Testis (tissue), 3 donors: Measurements from ENCODE around the gene CEP57. TPM values are rescaled to one million over a fixed set of nuclear protein-coding genes. Genes with fewer than 3 reads are reported as not detected.
A peak's percentile ranks its signal among the peaks of the same experiment; 100 is the strongest.

ENCODE experiments used
- DNase-seq: peaks from one replicate; pipeline ENCODE4 v3.0.0-alpha.2; 2019
- H3K27ac ChIP-seq, 2 donors: fragments of 200-600 bp; sonication (generic); one replicate each; pipeline ENCODE4 v1.5.1; 2019
- H3K27me3 ChIP-seq: fragments of 200-600 bp; sonication (generic); one replicate; pipeline ENCODE4 v1.5.1; 2019
- H3K36me3 ChIP-seq: fragments of 200-600 bp; sonication (generic); one replicate; pipeline ENCODE4 v1.5.1; 2017; ENCODE audit warnings: low read depth; ENCODE audit errors: missing control alignments
- H3K4me1 ChIP-seq: fragments of 200-600 bp; sonication (generic); one replicate; pipeline ENCODE4 v1.5.1; 2019
- H3K4me3 ChIP-seq, 2 donors: fragments of 200-600 bp; sonication (generic); one replicate each; pipeline ENCODE4 v1.5.1; 2017 to 2019
- H3K9me3 ChIP-seq: fragments of 200-600 bp; sonication (generic); one replicate; pipeline ENCODE4 v1.5.1; 2017
- CTCF ChIP-seq, 3 experiments: fragments of 450-650 bp in 2 of 3; fragments of 200-600 bp in 1 of 3; sonication (generic) in 1 of 3; IDR thresholded peaks; one replicate each; pipeline ENCODE4 v1.5.1; 2016 to 2019; ENCODE audit warnings: antibody characterized with exemption in 3 of 3, mild to moderate bottlenecking in 2 of 3, moderate library complexity in 1 of 3
- POLR2A ChIP-seq: fragments of 450-650 bp; IDR thresholded peaks from one replicate; pipeline ENCODE4 v1.6.1; 2017; ENCODE audit warnings: antibody characterized with exemption, mild to moderate bottlenecking, moderate library complexity
- WGBS, 2 donors: methylation state at CpG; one replicate each; pipeline ENCODE4 v1.1.5; 2018; 5-methylcytosine and 5-hydroxymethylcytosine counted together
- intact Hi-C: fragments of 100-400 bp; cut with DNase I; formaldehyde crosslinking; loops from one replicate; pipeline ENCODE4 v1.15.1; 2023; ENCODE audit warnings: low total_unique reads
- polyA plus RNA-seq: library from polyadenylated mRNA; stranded (reverse); fragments of 350-450 nt; fragmentation: Illumina TruSeq; extraction: RNeasy Lipid Tissue Mini Kit (QIAGEN cat#74804); gene quantifications from one replicate; pipeline ENCODE4 v1.2.3, GENCODE V29; 2014; ENCODE audit warnings: low read depth, low replicate concordance; ENCODE audit not compliant: insufficient read depth
- total RNA-seq, 2 donors: library from RNA; depleted of rRNA; stranded (reverse); fragments of >200 nt; gene quantifications; one replicate each; pipeline ENCODE4 v1.2.3, GENCODE V29; 2016

CEP57 gene
- total and polyA plus RNA-seq, 3 donors from 2014 or later = 52.5 to 69.3 (median 56.8) TPM

DNA sequence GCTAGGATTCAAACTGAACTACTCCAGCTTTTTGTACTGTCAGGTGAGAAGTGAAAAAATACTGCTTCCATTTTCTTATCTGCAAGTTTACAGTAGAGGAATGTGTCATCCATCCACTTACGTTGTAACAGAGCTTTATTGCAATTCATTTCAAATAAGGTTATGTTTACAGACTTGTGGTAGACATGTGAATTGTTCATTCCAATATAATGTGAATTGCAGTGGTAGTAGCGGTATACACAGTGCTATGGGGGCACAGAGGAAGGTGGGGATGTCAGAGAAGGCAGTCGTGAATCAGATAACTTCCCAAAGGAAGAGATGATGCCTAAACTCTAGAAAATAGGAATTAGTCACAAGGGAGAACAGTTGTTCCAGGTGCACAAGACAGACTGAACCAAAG lies 42.5 kb downstream of the CEP57 start:
- Histone ChIP-seq H3K4me3 (no peak overlapping the region), H3K36me3 (no peaks in the 10 kb centered on the region), H3K27ac (no peak overlapping the region), H3K4me1 (no peaks in the 10 kb centered on the region), H3K27me3 (no peaks in the 10 kb centered on the region), H3K9me3 (no peaks in the 10 kb centered on the region)
- WGBS, 2 donors = 85 to 86% methylated on average over 3 of the region's 3 CpGs
- intact Hi-C loops = no loop called here
- no peak for DNase-seq
- TF ChIP-seq POLR2A (no peak), CTCF (IDR thresholded peaks at IDR 0.05) (no peak)

GRCh38 chr11:95833378-95833777 lies 43.1 kb downstream of the CEP57 start:
- no peaks in the 10 kb centered on the region for H3K27me3 ChIP-seq
- intact Hi-C loops = no loop called here
- H3K4me1 ChIP-seq = no peaks in the 10 kb centered on the region
- H3K27ac ChIP-seq = no peak overlapping the region
- no peak for DNase-seq
- no peak overlapping the region for H3K4me3 ChIP-seq
- no peaks in the 10 kb centered on the region for H3K9me3 ChIP-seq
- WGBS, 2 donors = 76 to 89% methylated on average over 1 of the region's 1 CpG
- H3K36me3 ChIP-seq = no peaks in the 10 kb centered on the region
- TF ChIP-seq CTCF (IDR thresholded peaks at IDR 0.05) = no peak
- no peak for TF ChIP-seq POLR2A

GRCh38 chr11:95835351-95835750 lies 45.1 kb downstream of the CEP57 start:
- Histone ChIP-seq H3K9me3 (no peaks in the 10 kb centered on the region), H3K4me1 (no peaks in the 10 kb centered on the region), H3K36me3 (no peaks in the 10 kb centered on the region), H3K27ac (no peak overlapping the region), H3K4me3 (no peak overlapping the region), H3K27me3 (no peaks in the 10 kb centered on the region)
- intact Hi-C loops = no loop called here
- 41 to 57% methylated on average over 3 of the region's 3 CpGs for WGBS, 2 donors
- TF ChIP-seq CTCF (IDR thresholded peaks at IDR 0.05) (no peak), POLR2A (no peak)
- DNase-seq = no peak

DNA sequence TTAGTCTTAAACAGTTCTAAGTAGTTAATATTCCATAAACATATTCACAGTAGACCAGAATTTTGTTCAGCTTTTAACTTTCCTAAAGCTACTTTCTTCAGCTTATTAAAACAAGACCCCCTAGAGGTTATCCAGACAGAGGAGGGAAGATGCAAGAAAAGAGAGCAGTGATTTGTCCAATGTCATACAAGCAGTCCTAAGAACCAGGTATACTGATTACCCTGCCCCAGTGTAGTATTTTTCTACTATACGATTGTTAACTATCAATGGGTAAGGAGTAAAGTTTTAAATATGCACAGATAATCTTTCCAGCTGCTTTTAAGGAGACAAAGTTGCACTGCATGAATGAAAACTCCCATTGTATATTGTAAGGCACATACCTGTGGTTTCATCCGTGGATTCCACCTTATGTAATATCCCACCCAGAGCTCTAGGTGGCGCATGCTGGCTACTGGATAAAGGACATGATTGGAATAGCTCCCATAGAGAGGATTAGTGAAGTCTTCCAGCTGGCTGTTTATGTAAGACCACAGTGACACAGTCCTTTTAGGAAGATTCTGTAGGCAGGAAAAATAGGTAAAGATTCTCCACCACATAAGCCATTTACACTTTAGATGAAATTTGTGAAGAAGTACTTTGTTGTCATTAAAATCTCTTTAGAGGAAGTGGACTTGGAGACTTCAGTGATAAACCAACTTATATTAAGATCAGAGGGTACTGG lies 45.6 kb downstream of the CEP57 start:
- Histone ChIP-seq H3K27me3 (no peaks in the 10 kb centered on the region), H3K4me3 (no peak overlapping the region), H3K4me1 (no peaks in the 10 kb centered on the region), H3K9me3 (no peaks in the 10 kb centered on the region), H3K36me3 (no peaks in the 10 kb centered on the region), H3K27ac (peak overlapping the region in 1 of 2 donors; percentile 5)
- intact Hi-C loops = no loop called here
- WGBS, 2 donors = 28 to 38% methylated on average over 3 of the region's 3 CpGs
- peak; percentile 62 for DNase-seq
- TF ChIP-seq CTCF (IDR thresholded peaks at IDR 0.05) = peak; percentile 55 to 86 (median 86)
- TF ChIP-seq POLR2A = no peak

DNA sequence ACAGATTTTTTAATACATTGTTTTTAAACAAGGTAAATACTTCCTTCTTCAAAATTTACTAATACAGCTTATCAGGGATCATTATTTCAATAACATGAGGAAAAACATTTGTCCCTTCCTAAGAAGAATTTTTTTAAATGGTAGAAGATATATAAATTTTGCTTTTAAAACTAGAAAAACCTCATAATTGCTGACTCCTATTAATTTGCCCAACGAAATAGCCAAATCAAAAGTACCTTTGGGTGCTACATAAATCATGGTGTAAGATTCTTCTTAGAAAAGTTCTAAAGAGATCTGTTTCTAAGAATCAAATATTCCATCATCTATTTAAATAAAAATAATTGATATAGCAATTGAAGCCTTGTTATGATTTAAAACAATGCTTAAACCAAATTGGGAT lies 54.9 kb downstream of the CEP57 start:
- no peak for DNase-seq
- TF ChIP-seq CTCF (IDR thresholded peaks at IDR 0.05) (no peak), POLR2A (no peak)
- Histone ChIP-seq H3K9me3 (no peaks in the 10 kb centered on the region), H3K27ac (no peak overlapping the region), H3K4me1 (no peaks in the 10 kb centered on the region), H3K36me3 (no peaks in the 10 kb centered on the region), H3K27me3 (no peaks in the 10 kb centered on the region), H3K4me3 (no peak overlapping the region)
- 89 to 96% methylated on average over 1 of the region's 1 CpG for WGBS, 2 donors
- intact Hi-C loops = no loop called here
